ENCODE data around the gene ATP6AP2. TPM values are rescaled to one million over a fixed set of nuclear protein-coding genes. Genes with fewer than 3 reads are reported as not detected.

ATP6AP2 gene
- total and polyA plus RNA-seq, 2 of the 8 experiments (the other 6 are each of a cell fraction or from before 2014, with no cell fraction given) = 66.0 to 86.2 TPM

- TF ChIP-seq TEAD4 (IDR thresholded peaks at IDR 0.05; ENCODE audit: low read depth, low read length) (no peak), KDM5A (IDR thresholded peaks at IDR 0.05; ENCODE audit: low read length) (no peak)
Measured at GRCh38 chrX:40550066-40550465, 30.7 kb upstream of the ATP6AP2 start (continued).
